Measurements from ENCODE around the gene TOR1A. TPM values are rescaled to one million over a fixed set of nuclear protein-coding genes. Genes with fewer than 3 reads are reported as not detected.

TOR1A gene
- total RNA-seq, 1 experiment from 2014 or later: 36.3 TPM

DNA sequence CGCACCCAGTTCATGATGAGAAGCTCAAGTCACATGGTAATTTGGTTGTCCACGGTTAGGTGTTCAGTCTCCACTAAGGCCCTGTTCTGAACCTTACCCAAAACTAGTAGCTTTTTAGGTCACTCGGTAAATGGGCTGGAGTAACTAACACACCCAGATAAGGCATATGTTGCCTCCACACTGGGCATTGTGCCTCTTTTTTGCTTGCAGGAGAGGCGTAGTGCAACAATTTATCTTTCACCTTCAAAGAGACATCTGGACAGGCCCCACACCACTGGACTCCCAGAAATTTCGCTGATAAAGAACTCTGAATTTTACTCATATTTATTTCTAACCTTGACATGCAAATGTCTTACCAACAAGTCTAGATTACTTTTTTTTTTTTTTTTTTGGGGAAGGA is 54.3 kb downstream of the TOR1A start:
- no peaks in the 10 kb centered on the region for H3K9me3 Mint-ChIP-seq (ENCODE audit: low read depth, unreplicated experiment)
- no peak overlapping the region for H3K4me3 Mint-ChIP-seq (ENCODE audit: low read depth, unreplicated experiment)
- CTCF ChIA-PET: no interaction called here
- intact Hi-C loops (cut with micrococcal nuclease; ENCODE audit: unreplicated experiment): loop anchor here (10.0 kb wide), 1 partner anchor 635 kb away; no protein-coding TSS in a partner anchor
- TF ChIP-seq, protein P1, sequence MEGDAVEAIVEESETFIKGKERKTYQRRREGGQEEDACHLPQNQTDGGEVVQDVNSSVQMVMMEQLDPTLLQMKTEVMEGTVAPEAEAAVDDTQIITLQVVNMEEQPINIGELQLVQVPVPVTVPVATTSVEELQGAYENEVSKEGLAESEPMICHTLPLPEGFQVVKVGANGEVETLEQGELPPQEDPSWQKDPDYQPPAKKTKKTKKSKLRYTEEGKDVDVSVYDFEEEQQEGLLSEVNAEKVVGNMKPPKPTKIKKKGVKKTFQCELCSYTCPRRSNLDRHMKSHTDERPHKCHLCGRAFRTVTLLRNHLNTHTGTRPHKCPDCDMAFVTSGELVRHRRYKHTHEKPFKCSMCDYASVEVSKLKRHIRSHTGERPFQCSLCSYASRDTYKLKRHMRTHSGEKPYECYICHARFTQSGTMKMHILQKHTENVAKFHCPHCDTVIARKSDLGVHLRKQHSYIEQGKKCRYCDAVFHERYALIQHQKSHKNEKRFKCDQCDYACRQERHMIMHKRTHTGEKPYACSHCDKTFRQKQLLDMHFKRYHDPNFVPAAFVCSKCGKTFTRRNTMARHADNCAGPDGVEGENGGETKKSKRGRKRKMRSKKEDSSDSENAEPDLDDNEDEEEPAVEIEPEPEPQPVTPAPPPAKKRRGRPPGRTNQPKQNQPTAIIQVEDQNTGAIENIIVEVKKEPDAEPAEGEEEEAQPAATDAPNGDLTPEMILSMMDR (IDR thresholded peaks at IDR 0.05; ENCODE audit: unreplicated experiment): no peak
- H3K27me3 Mint-ChIP-seq (ENCODE audit: unreplicated experiment): no peaks in the 10 kb centered on the region
- no peak overlapping the region for H3K27ac Mint-ChIP-seq (ENCODE audit: unreplicated experiment)
- BruUV-seq (replicated peaks): no TSS peak
- peaks cover 14% of the 10 kb centered on the region for H3K4me1 Mint-ChIP-seq (ENCODE audit: low read depth, unreplicated experiment)
- DNase-seq: no peak
- no peaks in the 10 kb centered on the region for H3K36me3 Mint-ChIP-seq (ENCODE audit: insufficient read depth, unreplicated experiment)

DNA sequence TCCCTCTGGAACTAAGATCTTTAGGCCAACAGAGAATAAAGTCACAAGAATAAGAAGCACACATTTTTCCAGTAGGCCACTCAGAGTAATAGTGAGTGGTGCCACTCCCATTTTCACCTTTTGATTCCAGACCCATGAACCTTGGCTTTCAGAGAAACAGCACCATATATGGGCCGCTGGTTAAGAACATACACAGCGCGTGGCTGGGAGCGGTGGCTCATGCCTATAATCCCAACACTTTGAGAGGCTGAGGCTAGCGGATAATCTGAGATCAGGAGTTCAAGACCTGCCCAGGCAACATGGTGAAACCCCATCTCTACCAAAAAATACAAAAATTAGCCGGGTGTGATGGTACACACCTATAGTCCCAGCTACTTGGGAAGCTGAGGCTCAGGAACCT is 55.5 kb downstream of the TOR1A start:
- Mint-ChIP-seq H3K4me3 (ENCODE audit: low read depth, unreplicated experiment) (no peak overlapping the region), H3K9me3 (ENCODE audit: low read depth, unreplicated experiment) (no peaks in the 10 kb centered on the region), H3K36me3 (ENCODE audit: insufficient read depth, unreplicated experiment) (peaks cover 2% of the 10 kb centered on the region), H3K27me3 (ENCODE audit: unreplicated experiment) (no peaks in the 10 kb centered on the region), H3K4me1 (ENCODE audit: low read depth, unreplicated experiment) (peaks cover 2% of the 10 kb centered on the region), H3K27ac (ENCODE audit: unreplicated experiment) (no peak overlapping the region)
- CTCF ChIA-PET: no interaction called here
- no peak for DNase-seq
- TF ChIP-seq, protein P1 (IDR thresholded peaks at IDR 0.05; ENCODE audit: unreplicated experiment): no peak
- BruUV-seq (replicated peaks): no TSS peak
- intact Hi-C loops (cut with micrococcal nuclease; ENCODE audit: unreplicated experiment): no loop called here

DNA sequence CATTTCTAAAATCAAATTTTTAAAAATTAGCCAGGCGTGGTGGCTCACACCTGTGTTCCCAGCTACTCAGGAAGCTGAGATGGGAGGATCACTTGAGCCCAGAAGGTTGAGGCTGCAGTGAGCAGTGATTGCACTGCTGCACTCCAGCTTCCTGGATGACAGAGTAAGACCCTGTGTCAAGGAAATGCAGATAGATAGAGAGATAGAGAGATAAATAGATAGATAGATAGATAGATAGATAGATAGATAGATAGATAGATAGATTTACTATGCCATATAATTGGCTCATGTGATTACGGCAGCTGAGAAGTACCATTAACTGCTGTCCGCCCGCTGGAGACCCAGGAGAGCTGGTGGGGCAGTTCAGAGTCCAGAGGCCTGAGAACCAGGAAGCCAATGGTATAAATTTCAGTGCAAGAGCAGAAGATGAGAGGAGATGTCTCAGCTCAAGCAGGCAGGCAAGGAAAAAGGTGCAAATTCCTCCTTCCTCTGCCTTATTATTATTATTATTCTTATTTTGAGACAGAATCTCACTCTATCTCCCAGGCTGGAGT is 58.1 kb downstream of the TOR1A start:
- CTCF ChIA-PET: no interaction called here
- H3K36me3 Mint-ChIP-seq (ENCODE audit: insufficient read depth, unreplicated experiment): peaks cover 11% of the 10 kb centered on the region
- no TSS peak for BruUV-seq (replicated peaks)

DNA sequence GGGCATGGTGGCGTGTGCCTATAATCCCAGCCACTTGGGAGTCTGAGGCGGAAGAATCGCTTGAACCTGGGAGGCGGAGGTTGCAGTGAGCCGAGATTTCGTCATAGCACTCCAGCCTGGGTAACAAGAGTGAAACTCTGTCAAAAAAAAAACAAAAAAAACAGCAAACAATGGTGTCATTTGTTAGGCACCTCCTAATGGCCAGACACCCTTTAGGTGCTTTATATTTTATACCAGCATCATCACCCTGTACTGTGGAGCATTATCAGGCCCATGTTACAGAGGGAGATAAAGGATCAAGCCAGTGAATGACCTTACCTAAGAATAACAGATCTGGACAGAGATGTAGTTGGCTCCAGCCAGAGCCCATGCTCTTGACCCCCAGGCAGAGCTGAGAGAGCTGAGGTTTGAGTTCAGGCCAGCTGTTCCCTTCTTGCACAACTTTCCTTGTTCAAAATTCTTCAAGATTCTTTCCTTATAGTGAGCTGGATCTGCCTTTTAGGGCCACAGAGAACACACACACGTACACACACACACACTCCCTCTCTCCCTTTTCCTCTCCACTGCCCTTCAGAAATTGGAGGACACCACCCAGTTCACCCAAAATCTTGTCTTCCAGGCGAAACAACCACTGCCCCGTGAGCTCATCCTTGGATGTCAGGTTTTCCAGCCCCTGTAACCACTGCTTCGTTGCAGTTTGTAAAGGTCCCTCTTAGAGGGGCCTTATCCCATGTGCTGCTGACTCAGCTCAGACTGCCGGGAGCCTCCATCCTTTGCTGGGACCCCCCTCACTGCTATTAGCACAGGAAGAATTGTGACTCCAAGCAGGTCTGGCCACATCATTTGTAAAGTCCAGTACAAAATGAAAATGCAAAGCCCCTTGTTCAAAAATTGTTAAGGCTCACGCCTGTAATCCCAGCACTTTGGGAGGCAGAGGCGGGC is 60.7 kb downstream of the TOR1A start:
- Mint-ChIP-seq H3K4me1 (ENCODE audit: low read depth, unreplicated experiment) (no peaks in the 10 kb centered on the region), H3K36me3 (ENCODE audit: insufficient read depth, unreplicated experiment) (peaks cover 11% of the 10 kb centered on the region), H3K9me3 (ENCODE audit: low read depth, unreplicated experiment) (no peaks in the 10 kb centered on the region), H3K4me3 (ENCODE audit: low read depth, unreplicated experiment) (no peak overlapping the region), H3K27ac (ENCODE audit: unreplicated experiment) (no peak overlapping the region), H3K27me3 (ENCODE audit: unreplicated experiment) (no peaks in the 10 kb centered on the region)
- CTCF ChIA-PET: interaction anchor here (0.7 to 0.9 kb wide), 2 partner anchors 12 to 938 kb away, joined by 3 to 5 read pairs; no protein-coding TSS in a partner anchor
- no TSS peak for BruUV-seq (replicated peaks)
- intact Hi-C loops (cut with micrococcal nuclease; ENCODE audit: unreplicated experiment): no loop called here
- no peak for DNase-seq
- TF ChIP-seq, protein P1 (IDR thresholded peaks at IDR 0.05; ENCODE audit: unreplicated experiment): no peak

More for the DNA sequence above, 58.1 kb downstream of the TOR1A start:
- Mint-ChIP-seq H3K27ac (ENCODE audit: unreplicated experiment) (no peak overlapping the region), H3K4me3 (ENCODE audit: low read depth, unreplicated experiment) (no peak overlapping the region), H3K4me1 (ENCODE audit: low read depth, unreplicated experiment) (no peaks in the 10 kb centered on the region), H3K9me3 (ENCODE audit: low read depth, unreplicated experiment) (no peaks in the 10 kb centered on the region), H3K27me3 (ENCODE audit: unreplicated experiment) (no peaks in the 10 kb centered on the region)
- no peak for DNase-seq
- intact Hi-C loops (cut with micrococcal nuclease; ENCODE audit: unreplicated experiment): no loop called here
- TF ChIP-seq, protein P1 (IDR thresholded peaks at IDR 0.05; ENCODE audit: unreplicated experiment): no peak

Small RNAs within 50 kb of the gene (microRNA-seq; reads per million reads assigned to microRNA genes)
- not detected for gene MIR6855

Other genes with a start within 250 kb of the TOR1A start
- not detected in 2 replicates for gene C9orf50, start 203.0 kb downstream of the TOR1A start, total RNA-seq (2022)
- 34.7 and 36.1 TPM in 2 replicates for gene NTMT1, start 198.0 kb downstream of the TOR1A start, total RNA-seq (2022)
- gene ASB6, start 182.0 kb downstream of the TOR1A start, total RNA-seq (2022): 15.5 and 18.4 TPM in 2 replicates
- gene PRRX2, start 158.5 kb downstream of the TOR1A start, total RNA-seq (2022): not detected in 2 replicates
- gene PTGES, start 71.1 kb downstream of the TOR1A start, total RNA-seq (2022): 6.3 and 7.4 TPM in 2 replicates
- gene TOR1B, start 21.0 kb downstream of the TOR1A start, total RNA-seq (2022): 20.9 and 28.3 TPM in 2 replicates
- gene C9orf78, start 11.1 kb upstream of the TOR1A start, total RNA-seq (2022): 24.5 and 26.2 TPM in 2 replicates
- 11.3 and 14.9 TPM in 2 replicates for gene USP20, start 11.3 kb upstream of the TOR1A start, total RNA-seq (2022)
- gene FNBP1, start 219.1 kb upstream of the TOR1A start, total RNA-seq (2022): 9.6 and 9.9 TPM in 2 replicates
- gene GPR107, start 229.8 kb upstream of the TOR1A start, total RNA-seq (2022): 39.9 and 43.4 TPM in 2 replicates

Measured in Calu3 (cell line).